GM12878 (cell line): ENCODE results near the gene CCDC110.

ENCODE experiments used
- CTCF ChIP-seq, 3 experiments: IDR thresholded peaks in 2 of 3; conservative IDR thresholded peaks in 1 of 3; 2 replicates each; pipeline ENCODE4 v1.5.1; 2011; ENCODE audit warnings: low read depth in 3 of 3, low read length in 3 of 3, mild to moderate bottlenecking in 3 of 3, control low read depth in 2 of 3, moderate library complexity in 2 of 3, inconsistent platforms in 1 of 3, mixed read lengths in 1 of 3; ENCODE audit not compliant: control insufficient read depth in 2 of 3, insufficient read depth in 1 of 3; ENCODE audit errors: extremely low read depth in 1 of 3
- JUNB ChIP-seq: IDR thresholded peaks from 2 replicates; pipeline ENCODE4 v1.6.1; 2016; ENCODE audit warnings: antibody characterized with exemption, mild to moderate bottlenecking
- POLR2A ChIP-seq: IDR thresholded peaks from 2 replicates; pipeline ENCODE4 v1.6.1; 2011; ENCODE audit warnings: low read depth, mild to moderate bottlenecking, low read length

DNA sequence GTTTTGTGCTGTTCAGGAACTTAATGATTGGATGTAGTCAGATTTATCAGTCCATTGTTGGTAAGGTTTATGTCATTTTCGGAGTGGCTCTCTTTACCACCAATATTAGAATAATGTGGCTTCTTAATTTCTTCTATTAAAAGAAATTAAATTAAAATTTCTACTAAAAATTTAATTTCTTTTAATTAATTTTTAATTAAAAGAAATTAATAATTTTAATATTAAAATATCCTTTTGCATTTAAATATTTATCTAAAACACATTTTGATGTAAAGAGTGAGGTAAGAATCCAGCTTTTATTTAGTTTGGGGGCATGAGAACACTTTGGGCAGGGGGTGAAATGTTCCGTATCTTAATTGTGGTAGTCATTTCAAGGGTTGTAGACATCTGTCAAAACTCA lies 30.1 kb downstream of the CCDC110 start:
- TF ChIP-seq CTCF (IDR thresholded peaks at IDR 0.05 in 2 of 3, conservative IDR thresholded peaks at IDR 0.05 in 1 of 3; ENCODE audit: control insufficient read depth in 2 of 3, extremely low read depth in 1 of 3, insufficient read depth in 1 of 3, low read depth in 3 of 3, low read length in 3 of 3) = no peak
- no peak for TF ChIP-seq POLR2A
- TF ChIP-seq JUNB = no peak
